AG08395 (cell line): ENCODE results near the gene PCNX3.

Source experiments
- DNase-seq: peaks from one replicate; pipeline ENCODE4 v3.0.0; 2012; ENCODE audit warnings: mixed read lengths, low spot score

PCNX3 gene

GRCh38 chr11:65640483-65641296 lies 25.1 kb downstream of the PCNX3 start:
- no peak for DNase-seq

- no peak for DNase-seq
Observed at GRCh38 chr11:65641297-65642013, 25.9 kb downstream of the PCNX3 start.

GRCh38 chr11:65642014-65642671 lies 26.6 kb downstream of the PCNX3 start:
- DNase-seq: no peak

GRCh38 chr11:65643971-65644370 lies 28.4 kb downstream of the PCNX3 start:
- no peak for DNase-seq

- DNase-seq: no peak
Observed at GRCh38 chr11:65644837-65645236, 29.3 kb downstream of the PCNX3 start.

GRCh38 chr11:65645710-65646109 lies 30.1 kb downstream of the PCNX3 start:
- DNase-seq: peak; percentile 17

- no peak for DNase-seq
Observed at GRCh38 chr11:65646288-65646957, 30.8 kb downstream of the PCNX3 start.

- DNase-seq: peak; percentile 17
Observed at GRCh38 chr11:65646958-65647701, 31.6 kb downstream of the PCNX3 start.

GRCh38 chr11:65648997-65649493 lies 33.5 kb downstream of the PCNX3 start:
- no peak for DNase-seq

- DNase-seq: no peak
Observed at GRCh38 chr11:65649656-65650546, 34.3 kb downstream of the PCNX3 start.

GRCh38 chr11:65650547-65651338 lies 35.2 kb downstream of the PCNX3 start:
- no peak for DNase-seq

- DNase-seq: no peak
Observed at GRCh38 chr11:65651339-65651588, 35.7 kb downstream of the PCNX3 start.

- peak; percentile 32 for DNase-seq
Observed at GRCh38 chr11:65651589-65652510, 36.3 kb downstream of the PCNX3 start.

- peak; percentile 99 for DNase-seq
Observed at GRCh38 chr11:65652511-65653228, 37.1 kb downstream of the PCNX3 start.

- no peak for DNase-seq
Observed at GRCh38 chr11:65653229-65654225, 38.0 kb downstream of the PCNX3 start.
